Activated T-helper 1 cell treated with anti-CD3 and anti-CD28 coated beads, Interleukin-12 subunit alpha, Interleukin-12 subunit beta, Interleukin-2, Interleukin-4 antibody, amounts not matched to agents 30 ng/mL and 10 ng/mL and 1 ng/mL, durations not matched to agents 14 hours and 24 hours and 36 hours (primary cell): ENCODE data around the gene C1orf105. TPM values are rescaled to one million over a fixed set of nuclear protein-coding genes. Genes with fewer than 3 reads are reported as not detected.

Source experiments
- DNase-seq: peaks from one replicate; pipeline ENCODE4 v3.0.0; 2021; ENCODE audit warnings: low spot score
- H3K27ac Mint-ChIP-seq: one replicate; pipeline ENCODE4 v1.8.0; 2021; ENCODE audit warnings: mild to moderate bottlenecking, mixed read lengths
- H3K27me3 Mint-ChIP-seq: one replicate; pipeline ENCODE4 v1.8.0; 2022; ENCODE audit warnings: mild to moderate bottlenecking, moderate library complexity, mixed read lengths; ENCODE audit not compliant: insufficient read depth
- H3K36me3 Mint-ChIP-seq: one replicate; pipeline ENCODE4 v1.8.0; 2021; ENCODE audit warnings: low read depth, mixed read lengths
- H3K4me1 Mint-ChIP-seq: one replicate; pipeline ENCODE4 v1.8.0; 2021; ENCODE audit warnings: low read depth, mixed read lengths
- H3K4me3 Mint-ChIP-seq: one replicate; pipeline ENCODE4 v1.8.0; 2021; ENCODE audit warnings: mild to moderate bottlenecking, moderate library complexity, mixed read lengths
- H3K9me3 Mint-ChIP-seq: one replicate; pipeline ENCODE4 v1.8.0; 2021; ENCODE audit warnings: mixed read lengths
- intact Hi-C: fragments of 100-400 bp; cut with micrococcal nuclease; formaldehyde crosslinking; loops from one replicate; pipeline ENCODE4 v1.15.1; 2024
- total RNA-seq: library from RNA; stranded (reverse); gene quantifications from 2 replicates; pipeline ENCODE4 v1.2.3, GENCODE V29; 2022

Gene C1orf105
- total RNA-seq, 1 donor from 2014 or later, result not detected

DNA sequence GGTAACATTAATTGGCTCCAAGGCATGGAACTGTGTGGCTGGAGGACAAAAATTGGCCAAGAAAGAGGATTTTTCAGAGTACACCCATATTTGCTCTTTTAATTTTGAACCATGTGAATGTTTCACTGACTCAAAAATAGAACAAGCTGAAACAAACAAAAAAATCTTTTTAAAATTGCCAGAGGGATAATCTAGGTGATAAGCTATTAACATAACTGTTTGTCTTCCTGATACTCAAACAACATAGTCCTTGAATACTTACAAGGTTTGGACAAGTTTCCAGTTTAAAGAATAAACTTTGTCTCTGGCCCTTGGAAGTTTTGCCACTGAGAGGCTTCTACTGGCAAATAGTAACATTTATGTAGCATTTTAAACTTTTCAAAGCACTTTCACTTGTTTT is 53.4 kb downstream of the C1orf105 start:
- Mint-ChIP-seq H3K27ac (no peak overlapping the region), H3K9me3 (no peaks in the 10 kb centered on the region), H3K36me3 (no peaks in the 10 kb centered on the region), H3K4me3 (no peak overlapping the region), H3K4me1 (no peaks in the 10 kb centered on the region), H3K27me3 (no peaks in the 10 kb centered on the region)
- intact Hi-C loops, result no loop called here
- DNase-seq, result no peak

DNA sequence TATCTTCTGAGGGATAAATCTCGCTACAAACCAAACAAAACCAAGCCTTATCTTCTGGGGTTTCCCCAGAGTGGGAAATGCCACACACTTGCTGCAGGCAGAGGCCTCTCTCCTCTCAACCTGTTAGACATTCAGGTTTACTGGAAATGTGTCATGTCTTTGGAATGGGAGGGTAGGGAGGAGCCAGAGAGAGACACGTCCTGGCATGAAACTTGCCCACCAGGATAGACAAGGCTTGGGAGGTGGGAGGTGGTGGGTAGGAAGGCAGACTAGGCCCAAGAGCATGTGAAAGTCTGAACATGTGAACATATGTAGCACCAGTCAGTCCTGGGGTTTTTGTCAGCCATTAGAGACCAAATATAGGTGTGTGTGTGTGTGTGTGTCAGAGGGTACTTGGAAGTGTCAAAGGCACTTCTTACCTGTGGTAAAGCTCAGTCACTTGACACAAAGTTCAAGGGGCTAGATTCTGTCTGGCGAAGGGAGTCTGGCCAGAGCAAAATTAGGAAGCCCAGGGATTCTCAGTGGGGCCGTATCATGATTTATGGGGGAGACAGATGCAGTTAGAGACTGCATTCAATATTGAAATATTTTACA is 55.8 kb downstream of the C1orf105 start:
- Mint-ChIP-seq H3K9me3 (no peaks in the 10 kb centered on the region), H3K27ac (no peak overlapping the region), H3K36me3 (no peaks in the 10 kb centered on the region), H3K4me3 (no peak overlapping the region), H3K4me1 (peaks cover 9% of the 10 kb centered on the region), H3K27me3 (no peaks in the 10 kb centered on the region)
- intact Hi-C loops, result no loop called here
- no peak for DNase-seq

DNA sequence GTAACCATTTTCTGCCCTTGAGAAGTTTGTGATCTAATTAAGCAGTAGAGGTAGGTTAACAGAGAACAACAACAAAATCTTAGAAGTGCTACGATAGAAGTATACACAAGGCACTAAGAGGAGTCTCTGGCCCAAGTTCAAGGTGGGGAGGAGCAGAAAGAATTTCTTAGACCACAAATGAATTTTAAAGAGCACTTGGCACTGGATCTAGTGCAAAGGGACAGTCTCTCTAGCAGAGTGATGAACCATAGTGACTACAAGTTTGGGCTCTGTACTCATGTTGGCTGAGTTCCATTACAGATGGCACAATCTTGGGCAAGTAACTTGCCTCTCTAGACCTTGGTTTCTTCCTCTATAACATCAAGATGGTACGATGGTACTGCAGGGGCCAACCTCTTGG is 56.7 kb downstream of the C1orf105 start:
- Mint-ChIP-seq H3K27me3 (peaks cover 3% of the 10 kb centered on the region), H3K4me1 (peaks cover 9% of the 10 kb centered on the region), H3K9me3 (no peaks in the 10 kb centered on the region), H3K36me3 (no peaks in the 10 kb centered on the region), H3K4me3 (no peak overlapping the region), H3K27ac (no peak overlapping the region)
- no peak for DNase-seq
- intact Hi-C loops, result no loop called here

DNA sequence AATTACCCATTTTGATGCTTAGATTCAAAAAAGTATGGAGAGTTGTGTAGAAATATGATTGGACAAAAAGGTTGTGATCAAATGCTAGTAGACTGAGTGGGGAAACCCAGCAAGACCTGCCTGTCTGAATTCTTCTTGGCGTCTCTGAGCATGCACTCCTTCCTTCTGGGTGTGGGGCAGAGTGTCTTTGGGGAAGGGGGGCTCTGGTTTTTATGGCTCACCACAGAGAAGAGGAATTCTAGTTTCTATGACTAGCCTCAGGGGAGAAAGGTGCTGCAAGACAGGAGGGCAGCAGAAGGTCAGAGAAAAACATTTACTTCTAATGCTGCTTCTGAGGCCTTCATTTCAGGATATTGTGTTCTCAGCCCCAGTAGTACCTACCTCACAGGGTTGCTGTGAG is 57.3 kb downstream of the C1orf105 start:
- intact Hi-C loops, result no loop called here
- H3K27ac Mint-ChIP-seq, result no peak overlapping the region
- H3K27me3 Mint-ChIP-seq, result peaks cover 3% of the 10 kb centered on the region
- H3K36me3 Mint-ChIP-seq, result no peaks in the 10 kb centered on the region
- peaks cover 9% of the 10 kb centered on the region for H3K4me1 Mint-ChIP-seq
- no peak overlapping the region for H3K4me3 Mint-ChIP-seq
- no peak for DNase-seq
- no peaks in the 10 kb centered on the region for H3K9me3 Mint-ChIP-seq

DNA sequence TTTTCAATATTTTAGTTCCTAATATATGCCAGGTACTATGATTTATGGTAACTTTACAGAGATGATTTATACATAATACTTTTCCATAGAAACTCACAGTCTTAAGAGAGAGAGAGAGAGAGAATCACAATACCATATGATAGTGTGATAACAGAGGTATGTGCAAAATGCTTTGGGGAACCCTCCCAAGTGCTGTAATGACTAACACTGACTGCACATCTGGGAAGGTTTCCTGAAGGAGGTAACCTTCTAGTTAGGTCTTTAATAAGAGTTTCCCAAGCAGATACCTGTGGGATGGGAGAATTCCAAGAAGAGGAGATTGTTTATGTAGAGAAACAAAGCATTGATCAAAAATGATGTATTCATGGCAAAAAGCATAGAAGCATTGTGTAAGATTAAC is 58.0 kb downstream of the C1orf105 start:
- Mint-ChIP-seq H3K27ac (no peak overlapping the region), H3K36me3 (no peaks in the 10 kb centered on the region), H3K27me3 (peaks cover 4% of the 10 kb centered on the region), H3K9me3 (no peaks in the 10 kb centered on the region), H3K4me1 (peaks cover 9% of the 10 kb centered on the region), H3K4me3 (no peak overlapping the region)
- intact Hi-C loops, result no loop called here
- DNase-seq, result no peak

DNA sequence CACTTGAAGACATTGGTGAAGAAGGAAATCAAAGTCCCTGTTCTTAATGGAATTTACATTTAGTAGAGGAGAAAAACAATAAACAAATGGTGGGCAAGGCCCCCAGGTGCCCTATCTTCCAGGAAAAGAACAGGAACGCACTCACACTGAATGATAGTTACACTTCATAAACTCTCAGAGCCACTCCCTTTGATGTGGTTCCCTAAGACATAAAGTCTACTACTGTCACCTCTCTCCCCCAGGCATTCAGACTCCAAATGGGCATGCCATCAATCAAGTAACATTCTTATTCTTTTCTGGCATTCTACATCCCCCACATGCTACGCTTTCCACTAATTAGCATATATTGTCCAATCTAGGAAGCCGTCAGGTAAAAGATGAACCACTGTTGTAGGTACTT is 59.9 kb downstream of the C1orf105 start:
- no peak for DNase-seq
- no peak overlapping the region for H3K4me3 Mint-ChIP-seq
- H3K9me3 Mint-ChIP-seq, result no peaks in the 10 kb centered on the region
- H3K4me1 Mint-ChIP-seq, result peaks cover 9% of the 10 kb centered on the region
- H3K27me3 Mint-ChIP-seq, result peaks cover 9% of the 10 kb centered on the region
- H3K36me3 Mint-ChIP-seq, result no peaks in the 10 kb centered on the region
- intact Hi-C loops, result no loop called here
- no peak overlapping the region for H3K27ac Mint-ChIP-seq

DNA sequence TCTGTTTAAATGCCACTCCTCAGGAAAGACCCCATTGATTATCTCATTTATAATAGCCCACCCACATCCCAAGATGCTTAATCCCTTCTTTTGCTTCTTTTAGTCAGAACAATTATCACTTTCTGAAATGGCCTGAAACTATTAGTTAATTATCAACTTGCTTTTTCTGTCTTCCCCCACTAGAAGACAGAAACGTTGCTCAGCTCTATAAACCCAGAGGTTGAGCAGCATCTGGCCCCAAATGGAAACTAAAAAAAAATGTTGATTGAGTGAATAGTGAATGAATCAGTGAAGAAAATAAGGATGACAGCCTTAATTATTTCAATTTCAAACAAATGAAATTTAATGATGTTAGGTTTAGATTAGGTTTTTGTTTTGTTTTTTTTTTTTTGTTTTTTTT is 61.6 kb downstream of the C1orf105 start:
- no peak overlapping the region for H3K27ac Mint-ChIP-seq
- intact Hi-C loops, result no loop called here

DNA sequence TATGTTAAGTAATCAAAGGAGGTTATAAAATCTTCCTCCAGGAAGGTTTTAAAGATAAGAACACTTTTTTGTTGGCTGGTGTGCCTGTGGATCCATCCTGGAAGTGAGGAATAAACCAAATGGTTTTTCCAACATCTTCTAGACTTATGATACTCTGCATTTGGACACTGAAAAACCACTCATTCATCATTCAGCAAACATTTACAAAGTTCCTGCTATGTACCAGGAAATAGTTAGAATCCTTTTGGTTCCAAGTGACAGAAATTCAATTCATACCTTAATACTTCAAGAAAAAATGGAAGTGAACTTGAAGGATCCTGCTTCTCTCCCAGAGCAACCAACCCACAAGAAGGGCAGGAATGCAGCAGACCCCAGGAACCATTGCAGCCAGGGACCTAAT is 63.0 kb downstream of the C1orf105 start:
- peaks cover 19% of the 10 kb centered on the region for H3K4me1 Mint-ChIP-seq
- H3K27ac Mint-ChIP-seq, result no peak overlapping the region
- DNase-seq, result no peak
- H3K4me3 Mint-ChIP-seq, result no peak overlapping the region
- H3K36me3 Mint-ChIP-seq, result no peaks in the 10 kb centered on the region
- intact Hi-C loops, result no loop called here
- H3K27me3 Mint-ChIP-seq, result peaks cover 20% of the 10 kb centered on the region
- H3K9me3 Mint-ChIP-seq, result no peaks in the 10 kb centered on the region

More for the DNA sequence above, 61.6 kb downstream of the C1orf105 start:
- DNase-seq, result no peak
- no peaks in the 10 kb centered on the region for H3K36me3 Mint-ChIP-seq
- no peaks in the 10 kb centered on the region for H3K9me3 Mint-ChIP-seq
- no peak overlapping the region for H3K4me3 Mint-ChIP-seq
- peaks cover 16% of the 10 kb centered on the region for H3K27me3 Mint-ChIP-seq
- peaks cover 9% of the 10 kb centered on the region for H3K4me1 Mint-ChIP-seq

DNA sequence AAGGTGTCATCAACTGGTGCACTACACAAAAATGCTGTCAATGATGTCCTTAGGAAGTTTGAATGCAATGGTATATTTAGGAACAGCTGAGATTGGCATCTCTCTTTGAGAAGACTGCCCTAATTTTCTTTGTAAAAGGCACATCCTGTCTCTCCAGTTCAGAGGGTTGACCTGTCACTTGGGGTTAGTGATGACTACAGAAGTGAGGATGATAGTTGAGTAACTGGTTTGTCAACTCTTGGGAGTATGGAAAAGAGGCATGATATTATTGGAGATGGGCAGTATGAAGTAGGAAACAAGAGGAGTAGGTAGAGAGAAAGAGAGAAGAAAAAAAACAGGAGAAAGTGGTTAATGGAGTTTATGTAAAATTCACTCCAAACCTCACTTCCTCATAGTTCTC is 63.8 kb downstream of the C1orf105 start:
- H3K9me3 Mint-ChIP-seq, result no peaks in the 10 kb centered on the region
- H3K27ac Mint-ChIP-seq, result no peak overlapping the region
- intact Hi-C loops, result no loop called here

GRCh38 chr1:172485626-172486025 is 65.1 kb downstream of the C1orf105 start:
- peaks cover 11% of the 10 kb centered on the region for H3K4me1 Mint-ChIP-seq
- H3K27me3 Mint-ChIP-seq, result peaks cover 29% of the 10 kb centered on the region
- intact Hi-C loops, result no loop called here
- H3K36me3 Mint-ChIP-seq, result no peaks in the 10 kb centered on the region
- no peaks in the 10 kb centered on the region for H3K9me3 Mint-ChIP-seq
- DNase-seq, result no peak
- H3K4me3 Mint-ChIP-seq, result no peak overlapping the region
- no peak overlapping the region for H3K27ac Mint-ChIP-seq

More for the DNA sequence above, 63.8 kb downstream of the C1orf105 start:
- peaks cover 26% of the 10 kb centered on the region for H3K27me3 Mint-ChIP-seq
- no peaks in the 10 kb centered on the region for H3K36me3 Mint-ChIP-seq
- peaks cover 19% of the 10 kb centered on the region for H3K4me1 Mint-ChIP-seq
- no peak overlapping the region for H3K4me3 Mint-ChIP-seq
- DNase-seq, result no peak

DNA sequence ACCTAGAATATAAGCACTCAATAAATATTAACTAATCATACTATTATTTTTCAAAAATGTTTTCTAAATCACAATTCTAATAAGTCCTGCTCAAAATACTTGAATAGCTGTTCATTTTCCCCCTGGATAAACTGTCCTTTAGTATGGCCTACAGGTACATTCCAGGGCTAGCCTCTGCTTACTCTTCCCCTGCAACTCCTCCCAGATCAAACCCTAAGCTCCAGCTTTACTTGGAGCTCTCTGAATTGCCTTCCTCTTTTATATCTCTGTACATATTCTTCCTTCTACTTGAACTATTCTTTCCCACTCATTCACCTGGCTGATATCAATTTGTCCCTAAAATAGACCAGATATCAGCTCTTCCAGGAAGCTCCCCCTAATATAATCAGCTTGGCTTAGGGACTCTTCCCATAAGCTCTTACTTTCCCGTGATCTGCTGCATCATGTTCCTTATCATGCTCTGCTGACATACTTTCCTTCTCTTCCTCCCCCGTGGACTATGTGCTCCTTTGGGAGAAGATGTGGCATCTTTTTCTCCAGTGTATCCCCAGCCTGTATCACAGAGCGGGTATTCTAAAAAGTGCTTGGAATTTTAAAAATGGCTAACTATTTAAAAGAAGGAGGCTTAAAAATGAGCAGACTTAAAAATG is 66.4 kb downstream of the C1orf105 start:
- H3K4me1 Mint-ChIP-seq, result peaks cover 9% of the 10 kb centered on the region
- H3K4me3 Mint-ChIP-seq, result no peak overlapping the region
- peaks cover 30% of the 10 kb centered on the region for H3K27me3 Mint-ChIP-seq
- no peaks in the 10 kb centered on the region for H3K36me3 Mint-ChIP-seq
- no peak for DNase-seq
- intact Hi-C loops, result no loop called here
- H3K9me3 Mint-ChIP-seq, result no peaks in the 10 kb centered on the region
- no peak overlapping the region for H3K27ac Mint-ChIP-seq

- intact Hi-C loops, result no loop called here
- H3K27ac Mint-ChIP-seq, result no peak overlapping the region
- H3K4me3 Mint-ChIP-seq, result no peak overlapping the region
- H3K9me3 Mint-ChIP-seq, result no peaks in the 10 kb centered on the region
- no peak for DNase-seq
- H3K36me3 Mint-ChIP-seq, result no peaks in the 10 kb centered on the region
- H3K4me1 Mint-ChIP-seq, result peaks cover 9% of the 10 kb centered on the region
- peaks cover 30% of the 10 kb centered on the region for H3K27me3 Mint-ChIP-seq
These were observed 67.1 kb downstream of the C1orf105 start for GRCh38 chr1:172487550-172487949.

DNA sequence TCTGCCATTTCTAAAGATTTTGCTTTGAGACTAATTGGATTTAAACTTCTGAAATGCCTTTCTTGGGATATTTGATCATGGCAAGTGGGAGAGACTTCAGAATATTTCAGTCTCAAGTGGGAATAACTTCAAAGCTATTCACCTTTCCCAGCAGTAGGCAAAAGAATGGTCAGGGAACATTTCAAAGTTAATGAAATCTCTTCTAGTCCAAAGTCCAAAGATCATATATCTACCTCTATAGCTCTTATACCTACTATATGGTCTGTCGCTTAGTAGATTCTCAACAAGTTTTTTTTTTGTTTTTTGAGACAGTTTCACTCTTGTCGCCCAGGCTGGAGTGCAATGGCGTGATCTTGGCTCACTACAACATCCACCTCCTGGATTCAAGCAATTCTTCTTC is 67.9 kb downstream of the C1orf105 start:
- H3K4me1 Mint-ChIP-seq, result peaks cover 9% of the 10 kb centered on the region
- no peaks in the 10 kb centered on the region for H3K36me3 Mint-ChIP-seq
- no peak overlapping the region for H3K4me3 Mint-ChIP-seq
- peaks cover 31% of the 10 kb centered on the region for H3K27me3 Mint-ChIP-seq
- no peaks in the 10 kb centered on the region for H3K9me3 Mint-ChIP-seq
- no peak overlapping the region for H3K27ac Mint-ChIP-seq
- intact Hi-C loops, result no loop called here
- DNase-seq, result no peak

DNA sequence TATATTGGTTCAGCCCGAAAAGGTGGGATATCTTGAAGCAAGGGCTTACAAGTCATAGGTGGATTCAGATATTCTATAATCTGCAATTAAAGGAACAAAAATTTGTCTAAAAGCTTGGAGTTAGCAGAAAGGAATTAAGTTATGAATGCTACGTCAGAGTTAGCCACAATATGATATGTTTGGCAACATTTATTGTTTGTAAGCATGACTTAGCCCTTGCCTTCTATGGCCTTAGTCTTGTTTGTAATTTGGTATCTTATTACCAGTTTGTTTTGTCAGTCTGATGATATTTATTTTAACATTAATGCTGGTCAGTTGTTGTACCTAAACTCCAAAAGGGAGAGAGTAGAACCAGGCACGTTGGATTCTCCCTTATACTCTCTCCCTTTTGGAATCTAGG is 69.4 kb downstream of the C1orf105 start:
- H3K27me3 Mint-ChIP-seq, result peaks cover 27% of the 10 kb centered on the region
- H3K9me3 Mint-ChIP-seq, result no peaks in the 10 kb centered on the region
- intact Hi-C loops, result no loop called here

More for the DNA sequence above, 69.4 kb downstream of the C1orf105 start:
- Mint-ChIP-seq H3K4me3 (no peak overlapping the region), H3K27ac (no peak overlapping the region), H3K4me1 (peaks cover 9% of the 10 kb centered on the region), H3K36me3 (no peaks in the 10 kb centered on the region)
- DNase-seq, result no peak
